HepG2 (cell line): ENCODE measurements around the gene TMTC1. TPM values are rescaled to one million over a fixed set of nuclear protein-coding genes. Genes with fewer than 3 reads are reported as not detected.

Experiments used
- ATAC-seq: fragments of 200-7000 bp; cut with Tn5 transposase; 3 replicates; pipeline ENCODE4 v1.9.1; 2020; ENCODE audit warnings: mild to moderate bottlenecking, moderate library complexity
- BruUV-seq: library from RNA; stranded (reverse); fragments of 400-500 nt; replicated peaks from 2 replicates; lab custom pipeline; 2021; lab: Mats Ljungman, UMichigan
- CTCF ChIA-PET: fragments of 300-600 bp; formaldehyde crosslinking; extraction: SDS; loops from one replicate; lab custom pipeline; 2021; ENCODE audit warnings: low total read pairs, inconsistent platforms, low intra/inter-chr PET ratio; lab: Yijun Ruan, JAX
- POLR2A ChIA-PET: fragments of 350-600 bp; sonication (Branson Sonifier 250); formaldehyde crosslinking; loops from one replicate; lab custom pipeline; 2020; ENCODE audit warnings: antibody characterized with exemption, inconsistent platforms; lab: Yijun Ruan, JAX
- DNase-seq: peaks from one replicate; pipeline ENCODE4 v3.0.0-alpha.2; 2015; ENCODE audit warnings: low spot score
- FAIRE-seq: peaks from 3 replicates; lab custom pipeline; 2011; peaks lifted over from hg19 to GRCh38; lab: Jason Lieb, UNC
- H2AFZ ChIP-seq: one replicate; pipeline ENCODE4 v1.6.1; 2011; ENCODE audit warnings: low read length, inconsistent platforms
- H3K27ac ChIP-seq: fragments of 300-600 bp; 3 replicates; pipeline ENCODE4 v1.8.0; 2011; ENCODE audit warnings: mixed run types, mild to moderate bottlenecking, mixed read lengths, low read length, inconsistent platforms; ENCODE audit not compliant: insufficient read depth; ENCODE audit errors: extremely low read length
- H3K27me3 ChIP-seq, 2 experiments: fragments of 200-600 bp in 1 of 2; 2 replicates in 1 of 2; 3 replicates in 1 of 2; pipeline versions ENCODE4 v1.6.0 to v1.8.0; 2011; ENCODE audit warnings: low read length in 2 of 2, mild to moderate bottlenecking in 2 of 2, moderate library complexity in 2 of 2, inconsistent platforms in 1 of 2; ENCODE audit not compliant: insufficient read depth in 2 of 2, control insufficient read depth in 1 of 2
- H3K36me3 ChIP-seq, 2 experiments: fragments of 200-600 bp in 1 of 2; replicated peaks in 1 of 2; 2 replicates in 1 of 2; 3 replicates in 1 of 2; pipeline versions ENCODE4 v1.5.1 to v1.8.0; 2011; ENCODE audit warnings: low read length in 2 of 2, inconsistent platforms in 1 of 2; ENCODE audit not compliant: insufficient read depth in 2 of 2, control insufficient read depth in 1 of 2
- H3K4me1 ChIP-seq: 2 replicates; pipeline ENCODE4 v1.5.1; 2012; ENCODE audit warnings: low read length, inconsistent platforms; ENCODE audit not compliant: insufficient read depth
- H3K4me2 ChIP-seq: 2 replicates; pipeline ENCODE4 v1.6.0; 2011; ENCODE audit warnings: low read depth, low read length, inconsistent platforms
- H3K4me3 ChIP-seq, 3 experiments: fragments of 200-600 bp in 1 of 3; sonication (generic), shearing (Covaris generic) in 1 of 3; replicated peaks in 1 of 3; 2 replicates each; pipeline ENCODE4 v1.5.1; 2011 to 2016; ENCODE audit warnings: low read length in 3 of 3, inconsistent platforms in 2 of 3, low read depth in 2 of 3, mild to moderate bottlenecking in 2 of 3, control low read depth in 1 of 3, mixed read lengths in 1 of 3; ENCODE audit not compliant: insufficient read depth in 1 of 3
- H3K79me2 ChIP-seq: one replicate; pipeline ENCODE4 v1.6.1; 2011; ENCODE audit warnings: low read length, inconsistent platforms; ENCODE audit not compliant: insufficient read depth
- H3K9ac ChIP-seq: 2 replicates; pipeline ENCODE4 v1.6.0; 2011; ENCODE audit warnings: mild to moderate bottlenecking, low read depth, low read length, inconsistent platforms; ENCODE audit not compliant: insufficient read depth
- H3K9me3 ChIP-seq: 2 replicates; pipeline ENCODE4 v1.5.1; 2012; ENCODE audit warnings: mild to moderate bottlenecking, low read length
- H4K20me1 ChIP-seq: 2 replicates; pipeline ENCODE4 v1.6.0; 2011; ENCODE audit warnings: inconsistent platforms, mild to moderate bottlenecking, low read length, moderate library complexity; ENCODE audit not compliant: insufficient read depth
- ATF2 ChIP-seq: sonication (generic); formaldehyde crosslinking; IDR thresholded peaks from 2 replicates; pipeline ENCODE4 v1.4.0; 2020; ENCODE audit warnings: missing genetic modification reagents
- CEBPB ChIP-seq: IDR thresholded peaks from 2 replicates; pipeline ENCODE4 v1.6.1; 2011; ENCODE audit warnings: low read depth, low read length, improper control_type of control experiment, borderline replicate concordance
- GTF3A ChIP-seq: sonication (generic); formaldehyde crosslinking; conservative IDR thresholded peaks from 2 replicates; pipeline ENCODE4 v1.4.0; 2020; ENCODE audit warnings: mild to moderate bottlenecking, missing genetic modification reagents
- KDM6A ChIP-seq: IDR thresholded peaks from 2 replicates; pipeline ENCODE4 v1.6.1; 2016; ENCODE audit warnings: low read depth
- KMT2A ChIP-seq: sonication (generic); formaldehyde crosslinking; IDR thresholded peaks from 2 replicates; pipeline ENCODE4 v1.4.0; 2020; ENCODE audit warnings: missing genetic modification reagents
- NCOA5 ChIP-seq: sonication (generic); formaldehyde crosslinking; IDR thresholded peaks from 2 replicates; pipeline ENCODE4 v1.4.0; 2020; ENCODE audit warnings: missing genetic modification reagents
- PRPF4 ChIP-seq: fragments of 200-400 bp; formaldehyde crosslinking; IDR thresholded peaks from 2 replicates; pipeline ENCODE4 v1.6.1; 2016; ENCODE audit warnings: low read length, low read depth; ENCODE audit not compliant: poor library complexity, severe bottlenecking
- ZBTB44 ChIP-seq: sonication (generic); formaldehyde crosslinking; IDR thresholded peaks from 2 replicates; pipeline ENCODE4 v1.4.0; 2020; ENCODE audit warnings: missing genetic modification reagents
- ZFP82 ChIP-seq: sonication (generic); formaldehyde crosslinking; IDR thresholded peaks from 2 replicates; pipeline ENCODE4 v1.5.1; 2020; ENCODE audit warnings: mild to moderate bottlenecking, missing genetic modification reagents, borderline replicate concordance
- ZNF569 ChIP-seq: sonication (generic); formaldehyde crosslinking; IDR thresholded peaks from 2 replicates; pipeline ENCODE4 v1.5.0; 2020; ENCODE audit warnings: mild to moderate bottlenecking, missing genetic modification reagents, moderate library complexity, borderline replicate concordance
- WGBS: methylation state at CpG from one replicate; pipeline ENCODE4 v1.1.6; 2017; ENCODE audit warnings: low lambda C conversion rate; 5-methylcytosine and 5-hydroxymethylcytosine counted together
- in situ Hi-C: cut with HindIII; loops from 2 replicates; pipeline ENCODE4 v1.10.0; 2017; ENCODE audit warnings: low pct_unique_long_range_greater_than_20kb; ENCODE audit not compliant: extremely low pct_ligation_motif_present
- intact Hi-C: fragments of 100-400 bp; cut with micrococcal nuclease; formaldehyde crosslinking; loops from one replicate; pipeline ENCODE4 v1.10.0; 2022; ENCODE audit not compliant: unreplicated experiment
- polyA plus RNA-seq, 8 experiments: library from polyadenylated mRNA; depleted of rRNA in 3 of 8; stranded (reverse) in 7 of 8; unstranded in 1 of 8; fragments of >200 nt; fragmentation: Illumina TruSeq in 4 of 8; extraction: Trizol in 4 of 8; gene quantifications; 2 replicates each; pipeline versions ENCODE4 v1.2.1 to v1.2.3, GENCODE V29; 2011 to 2016; ENCODE audit warnings: low read depth in 4 of 8, missing spikeins in 1 of 8, mixed read lengths in 1 of 8; ENCODE audit not compliant: insufficient read depth in 1 of 8
- total RNA-seq, 5 experiments: library from RNA; depleted of rRNA; stranded (reverse); fragments of >200 nt; fragmentation: Illumina TruSeq; extraction: Trizol; gene quantifications; 2 replicates each; pipeline ENCODE4 v1.2.3, GENCODE V29; 2016; ENCODE audit warnings: low read depth in 1 of 5
- TF ChIP-seq, protein P1 (sequence below): sonication (generic); formaldehyde crosslinking; IDR thresholded peaks from 2 replicates; pipeline ENCODE4 v1.5.0; 2020; ENCODE audit warnings: mild to moderate bottlenecking, missing genetic modification reagents, borderline replicate concordance
- TF ChIP-seq, protein P2 (sequence below): sonication (generic); formaldehyde crosslinking; IDR thresholded peaks from 2 replicates; pipeline ENCODE4 v1.8.1; 2023; ENCODE audit warnings: mild to moderate bottlenecking, missing genetic modification reagents

Gene TMTC1
- total and polyA plus RNA-seq, 2 of the 13 experiments (the other 11 are each of a cell fraction or from before 2014, with no cell fraction given) = 0.69 to 1.8 TPM

- intact Hi-C loops = no loop called here
- Histone ChIP-seq H3K4me1 (no peaks in the 10 kb centered on the region), H3K27ac (no peak overlapping the region), H2AFZ (no peak overlapping the region), H3K36me3 (no peaks in the 10 kb centered on the region), H3K4me3 (no peak overlapping the region), H3K27me3 (no peaks in the 10 kb centered on the region; a peak in 1 of 5 replicates), H3K4me2 (no peak overlapping the region), H3K9ac (no peak overlapping the region), H4K20me1 (no peaks in the 10 kb centered on the region), H3K9me3 (no peaks in the 10 kb centered on the region), H3K79me2 (no peaks in the 10 kb centered on the region)
- ChIA-PET POLR2A (no interaction called here), CTCF (no interaction called here)
- 44% methylated on average over 2 of the region's 2 CpGs for WGBS
- BruUV-seq = no TSS peak
- FAIRE-seq (no peak), ATAC-seq (no peak), DNase-seq (no peak)
- in situ Hi-C loops = no loop called here
- no peak for TF ChIP-seq PRPF4
- TF ChIP-seq NCOA5 (CRISPR knock-in tag) = no peak
- TF ChIP-seq, protein P1, sequence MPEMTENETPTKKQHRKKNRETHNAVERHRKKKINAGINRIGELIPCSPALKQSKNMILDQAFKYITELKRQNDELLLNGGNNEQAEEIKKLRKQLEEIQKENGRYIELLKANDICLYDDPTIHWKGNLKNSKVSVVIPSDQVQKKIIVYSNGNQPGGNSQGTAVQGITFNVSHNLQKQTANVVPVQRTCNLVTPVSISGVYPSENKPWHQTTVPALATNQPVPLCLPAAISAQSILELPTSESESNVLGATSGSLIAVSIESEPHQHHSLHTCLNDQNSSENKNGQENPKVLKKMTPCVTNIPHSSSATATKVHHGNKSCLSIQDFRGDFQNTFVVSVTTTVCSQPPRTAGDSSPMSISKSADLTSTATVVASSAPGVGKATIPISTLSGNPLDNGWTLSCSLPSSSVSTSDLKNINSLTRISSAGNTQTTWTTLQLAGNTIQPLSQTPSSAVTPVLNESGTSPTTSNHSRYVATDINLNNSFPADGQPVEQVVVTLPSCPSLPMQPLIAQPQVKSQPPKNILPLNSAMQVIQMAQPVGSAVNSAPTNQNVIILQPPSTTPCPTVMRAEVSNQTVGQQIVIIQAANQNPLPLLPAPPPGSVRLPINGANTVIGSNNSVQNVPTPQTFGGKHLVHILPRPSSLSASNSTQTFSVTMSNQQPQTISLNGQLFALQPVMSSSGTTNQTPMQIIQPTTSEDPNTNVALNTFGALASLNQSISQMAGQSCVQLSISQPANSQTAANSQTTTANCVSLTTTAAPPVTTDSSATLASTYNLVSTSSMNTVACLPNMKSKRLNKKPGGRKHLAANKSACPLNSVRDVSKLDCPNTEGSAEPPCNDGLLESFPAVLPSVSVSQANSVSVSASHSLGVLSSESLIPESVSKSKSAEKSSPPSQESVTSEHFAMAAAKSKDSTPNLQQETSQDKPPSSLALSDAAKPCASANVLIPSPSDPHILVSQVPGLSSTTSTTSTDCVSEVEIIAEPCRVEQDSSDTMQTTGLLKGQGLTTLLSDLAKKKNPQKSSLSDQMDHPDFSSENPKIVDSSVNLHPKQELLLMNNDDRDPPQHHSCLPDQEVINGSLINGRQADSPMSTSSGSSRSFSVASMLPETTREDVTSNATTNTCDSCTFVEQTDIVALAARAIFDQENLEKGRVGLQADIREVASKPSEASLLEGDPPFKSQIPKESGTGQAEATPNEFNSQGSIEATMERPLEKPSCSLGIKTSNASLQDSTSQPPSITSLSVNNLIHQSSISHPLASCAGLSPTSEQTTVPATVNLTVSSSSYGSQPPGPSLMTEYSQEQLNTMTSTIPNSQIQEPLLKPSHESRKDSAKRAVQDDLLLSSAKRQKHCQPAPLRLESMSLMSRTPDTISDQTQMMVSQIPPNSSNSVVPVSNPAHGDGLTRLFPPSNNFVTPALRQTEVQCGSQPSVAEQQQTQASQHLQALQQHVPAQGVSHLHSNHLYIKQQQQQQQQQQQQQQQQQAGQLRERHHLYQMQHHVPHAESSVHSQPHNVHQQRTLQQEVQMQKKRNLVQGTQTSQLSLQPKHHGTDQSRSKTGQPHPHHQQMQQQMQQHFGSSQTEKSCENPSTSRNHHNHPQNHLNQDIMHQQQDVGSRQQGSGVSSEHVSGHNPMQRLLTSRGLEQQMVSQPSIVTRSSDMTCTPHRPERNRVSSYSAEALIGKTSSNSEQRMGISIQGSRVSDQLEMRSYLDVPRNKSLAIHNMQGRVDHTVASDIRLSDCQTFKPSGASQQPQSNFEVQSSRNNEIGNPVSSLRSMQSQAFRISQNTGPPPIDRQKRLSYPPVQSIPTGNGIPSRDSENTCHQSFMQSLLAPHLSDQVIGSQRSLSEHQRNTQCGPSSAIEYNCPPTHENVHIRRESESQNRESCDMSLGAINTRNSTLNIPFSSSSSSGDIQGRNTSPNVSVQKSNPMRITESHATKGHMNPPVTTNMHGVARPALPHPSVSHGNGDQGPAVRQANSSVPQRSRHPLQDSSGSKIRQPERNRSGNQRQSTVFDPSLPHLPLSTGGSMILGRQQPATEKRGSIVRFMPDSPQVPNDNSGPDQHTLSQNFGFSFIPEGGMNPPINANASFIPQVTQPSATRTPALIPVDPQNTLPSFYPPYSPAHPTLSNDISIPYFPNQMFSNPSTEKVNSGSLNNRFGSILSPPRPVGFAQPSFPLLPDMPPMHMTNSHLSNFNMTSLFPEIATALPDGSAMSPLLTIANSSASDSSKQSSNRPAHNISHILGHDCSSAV (CRISPR knock-in tag) = no peak
- TF ChIP-seq KDM6A (CRISPR knock-in tag) = no peak
- TF ChIP-seq ZNF569 (CRISPR knock-in tag) = no peak
- TF ChIP-seq, protein P2, sequence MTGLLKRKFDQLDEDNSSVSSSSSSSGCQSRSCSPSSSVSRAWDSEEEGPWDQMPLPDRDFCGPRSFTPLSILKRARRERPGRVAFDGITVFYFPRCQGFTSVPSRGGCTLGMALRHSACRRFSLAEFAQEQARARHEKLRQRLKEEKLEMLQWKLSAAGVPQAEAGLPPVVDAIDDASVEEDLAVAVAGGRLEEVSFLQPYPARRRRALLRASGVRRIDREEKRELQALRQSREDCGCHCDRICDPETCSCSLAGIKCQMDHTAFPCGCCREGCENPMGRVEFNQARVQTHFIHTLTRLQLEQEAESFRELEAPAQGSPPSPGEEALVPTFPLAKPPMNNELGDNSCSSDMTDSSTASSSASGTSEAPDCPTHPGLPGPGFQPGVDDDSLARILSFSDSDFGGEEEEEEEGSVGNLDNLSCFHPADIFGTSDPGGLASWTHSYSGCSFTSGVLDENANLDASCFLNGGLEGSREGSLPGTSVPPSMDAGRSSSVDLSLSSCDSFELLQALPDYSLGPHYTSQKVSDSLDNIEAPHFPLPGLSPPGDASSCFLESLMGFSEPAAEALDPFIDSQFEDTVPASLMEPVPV (CRISPR knock-in tag) = no peak
- TF ChIP-seq CEBPB = no peak
- TF ChIP-seq KMT2A = no peak
- TF ChIP-seq GTF3A (CRISPR knock-in tag) = no peak
- TF ChIP-seq ZBTB44 (CRISPR knock-in tag) = no peak
- no peak for TF ChIP-seq ZFP82 (CRISPR knock-in tag)
- TF ChIP-seq ATF2 = no peak
These were observed 80.2 kb downstream of the TMTC1 start for GRCh38 chr12:29703528-29703927.
